Body of pancreas (tissue), 4 donors: ENCODE data around the gene ESPN. TPM values are rescaled to one million over a fixed set of nuclear protein-coding genes. Genes with fewer than 3 reads are reported as not detected.
A peak's percentile ranks its signal among the peaks of the same experiment; 100 is the strongest.

Source experiments
- ATAC-seq: fragments of 150-250 bp; one replicate; pipeline ENCODE4 v1.9.1; 2016
- DNase-seq, 4 donors: peaks; one replicate each; pipeline ENCODE4 v3.0.0-alpha.2; 2019
- H3K27ac ChIP-seq, 4 donors: fragments of 200-600 bp; sonication (generic); 1 replicate in 3 of 4; 2 replicates in 1 of 4; pipeline versions ENCODE4 v1.5.1 to v1.6.1; 2016 to 2019; ENCODE audit warnings: mild to moderate bottlenecking in 1 of 4, mixed read lengths in 1 of 4, moderate library complexity in 1 of 4
- H3K27me3 ChIP-seq, 2 donors: fragments of 200-600 bp; sonication (generic); one replicate each; pipeline ENCODE4 v1.6.0; 2016; ENCODE audit warnings: mild to moderate bottlenecking in 1 of 2
- H3K36me3 ChIP-seq, 2 donors: fragments of 200-600 bp; sonication (generic); replicated peaks in 1 of 2; 2 replicates each; pipeline ENCODE4 v1.5.1; 2016; ENCODE audit warnings: low read depth in 2 of 2; ENCODE audit not compliant: insufficient read depth in 1 of 2
- H3K4me1 ChIP-seq: fragments of 200-600 bp; sonication (generic); one replicate; pipeline ENCODE4 v1.6.0; 2016
- H3K4me3 ChIP-seq, 2 donors: fragments of 200-600 bp; sonication (generic); 1 replicate in 1 of 2; 2 replicates in 1 of 2; pipeline ENCODE4 v1.5.1; 2016 to 2019
- H3K9me3 ChIP-seq, 3 donors: fragments of 200-600 bp; sonication (generic); 1 replicate in 2 of 3; 2 replicates in 1 of 3; pipeline ENCODE4 v1.5.1; 2016
- CTCF ChIP-seq, 7 experiments: fragments of 450-650 bp in 4 of 7; fragments of 200-600 bp in 3 of 7; sonication (generic) in 3 of 7; IDR thresholded peaks; one replicate each; pipeline ENCODE4 v1.5.1; 2016 to 2019; ENCODE audit warnings: antibody characterized with exemption in 7 of 7
- POLR2A ChIP-seq, 3 donors: fragments of 450-650 bp; IDR thresholded peaks; one replicate each; pipeline ENCODE4 v1.6.1; 2016; ENCODE audit warnings: antibody characterized with exemption in 3 of 3, mild to moderate bottlenecking in 2 of 3
- WGBS, 2 donors: methylation state at CpG; one replicate each; pipeline ENCODE4 v1.1.5; 2017; 5-methylcytosine and 5-hydroxymethylcytosine counted together
- intact Hi-C: fragments of 100-400 bp; cut with DNase I; formaldehyde crosslinking; loops from one replicate; pipeline ENCODE4 v1.15.1; 2023
- total RNA-seq, 2 donors: library from RNA; depleted of rRNA; stranded (reverse); fragments of >200 nt; gene quantifications; one replicate each; pipeline ENCODE4 v1.1.0, GENCODE V29; 2016

The ESPN gene
- total RNA-seq, 2 donors from 2014 or later, result 0.26 to 4.0 TPM

GRCh38 chr1:6483761-6484117 lies 59.2 kb downstream of the ESPN start:
- TF ChIP-seq CTCF (IDR thresholded peaks at IDR 0.05), result no peak
- no peak for TF ChIP-seq POLR2A (IDR thresholded peaks at IDR 0.05)
- Histone ChIP-seq H3K27ac (no peak overlapping the region), H3K4me3 (no peak overlapping the region), H3K9me3 (no peaks in the 10 kb centered on the region), H3K36me3 (no peaks in the 10 kb centered on the region), H3K27me3 (peaks cover 0 to 17% of the 10 kb centered on the region in 2 donors), H3K4me1 (peaks cover 18% of the 10 kb centered on the region)
- ATAC-seq, result no peak
- WGBS, 2 donors, result 98 to 100% methylated on average over 3 to 7 of the region's 7 CpGs
- intact Hi-C loops, result loop anchor here (10.0 kb wide), 1 partner anchor 161 kb away; no protein-coding TSS in a partner anchor
- no peak for DNase-seq

- peaks cover 21% of the 10 kb centered on the region for H3K4me1 ChIP-seq
- no peak for TF ChIP-seq POLR2A (IDR thresholded peaks at IDR 0.05)
- TF ChIP-seq CTCF (IDR thresholded peaks at IDR 0.05), result no peak
- 43 to 52% methylated on average over 6 to 10 of the region's 13 CpGs for WGBS, 2 donors
- DNase-seq (no peak), ATAC-seq (no peak)
- intact Hi-C loops, result loop anchor here (10.0 kb wide), 1 partner anchor 160 kb away; no protein-coding TSS in a partner anchor
- H3K27me3 ChIP-seq, result peaks cover 0 to 17% of the 10 kb centered on the region in 2 donors
- no peak overlapping the region for H3K27ac ChIP-seq
- no peaks in the 10 kb centered on the region for H3K9me3 ChIP-seq
- no peaks in the 10 kb centered on the region for H3K36me3 ChIP-seq
- no peak overlapping the region for H3K4me3 ChIP-seq
Observed at GRCh38 chr1:6484826-6485167, 60.2 kb downstream of the ESPN start.

GRCh38 chr1:6485168-6486101 lies 60.9 kb downstream of the ESPN start:
- Histone ChIP-seq H3K4me3 (no peak overlapping the region), H3K27ac (no peak overlapping the region), H3K27me3 (peaks cover 0 to 17% of the 10 kb centered on the region in 2 donors), H3K9me3 (no peaks in the 10 kb centered on the region), H3K4me1 (peaks cover 27% of the 10 kb centered on the region), H3K36me3 (no peaks in the 10 kb centered on the region)
- 4% methylated on average over 59 of the region's 80 CpGs; no CpG with 5 or more reads in 1 of the 2 donors for WGBS, 2 donors
- no peak for DNase-seq
- no peak for ATAC-seq
- TF ChIP-seq CTCF (IDR thresholded peaks at IDR 0.05) (no peak), POLR2A (IDR thresholded peaks at IDR 0.05) (no peak)
- intact Hi-C loops, result loop anchor here (10.0 kb wide), 1 partner anchor 159 kb away; no protein-coding TSS in a partner anchor

GRCh38 chr1:6486433-6487011 lies 61.9 kb downstream of the ESPN start:
- peaks cover 0 to 17% of the 10 kb centered on the region in 2 donors for H3K27me3 ChIP-seq
- ATAC-seq, result peak; percentile 69
- no peak overlapping the region for H3K4me3 ChIP-seq
- H3K27ac ChIP-seq, result no peak overlapping the region
- 1 to 3% methylated on average over 9 to 15 of the region's 15 CpGs for WGBS, 2 donors
- peak; percentile 86 to 90 (median 88) for DNase-seq
- no peaks in the 10 kb centered on the region for H3K9me3 ChIP-seq
- no peaks in the 10 kb centered on the region for H3K36me3 ChIP-seq
- peaks cover 33% of the 10 kb centered on the region for H3K4me1 ChIP-seq
- TF ChIP-seq CTCF (IDR thresholded peaks at IDR 0.05), result peak; percentile 78 to 91 (median 84)
- no peak for TF ChIP-seq POLR2A (IDR thresholded peaks at IDR 0.05)
- intact Hi-C loops, result loop anchor here (10.0 kb wide), 1 partner anchor 158 kb away; no protein-coding TSS in a partner anchor
